ENCODE results near the gene TBL3. TPM values are rescaled to one million over a fixed set of nuclear protein-coding genes. Genes with fewer than 3 reads are reported as not detected.
A peak's percentile ranks its signal among the peaks of the same experiment; 100 is the strongest.

Gene TBL3
- total RNA-seq: 31.9 and 32.2 TPM in 2 replicates
- total RNA-seq (2013): 25.5 TPM
- 41.2 and 52.2 TPM in 2 replicates for polyA plus RNA-seq
- polyA minus RNA-seq: 50.1 and 57.7 TPM in 2 replicates

GRCh38 chr16:1971796-1972489 is at the start of gene TBL3:
TBL3 (plus strand) TSS chr16:1972053; CDS start chr16:1972165, 112 bp downstream.
- H3K4me2 ChIP-seq (replicated peaks; ENCODE audit: low read depth, low read length, poor library complexity, severe bottlenecking): peak within 1 kb of the TSS; percentile 97
- H3K4me3 ChIP-seq (ENCODE audit: control extremely low read depth in 1 of 5, extremely low read depth in 1 of 5, insufficient read depth in 1 of 5, low read depth in 2 of 5, low read length in 4 of 5): peak within 1 kb of the TSS; percentile 86 to 91 (median 87)
- peaks cover 0 to 28% of the 10 kb centered on the region in 2 experiments for H3K36me3 ChIP-seq (replicated peaks in 1 of 2; ENCODE audit: control extremely low read depth in 1 of 2, control insufficient read depth in 1 of 2, extremely low read depth in 1 of 2, insufficient read depth in 2 of 2, low read length in 1 of 2)
- intact Hi-C loops (cut with micrococcal nuclease): loop anchor here (1.0 to 5.0 kb wide), 5 partner anchors 8 to 265 kb away; partner anchors contain the start of genes MAPK8IP3, NDUFB10 and RPS2
- Mint-ChIP-seq H3K4me1 (peaks cover 21% of the 10 kb centered on the region), H3K9me3 (ENCODE audit: insufficient read depth) (no peaks in the 10 kb centered on the region), H3K27me3 (no peaks in the 10 kb centered on the region), H3K27ac (peak within 1 kb of the TSS; percentile 98), H3K4me3 (peak within 1 kb of the TSS; percentile 96)
- H2AFZ ChIP-seq (ENCODE audit: insufficient read depth, low read depth, low read length, poor library complexity, severe bottlenecking): peak within 1 kb of the TSS; percentile 93
- peaks cover 0 to 12% (median 1%) of the 10 kb centered on the region in 4 experiments for H3K27me3 ChIP-seq (replicated peaks in 1 of 4; ENCODE audit: control extremely low read depth in 1 of 4, control insufficient read depth in 3 of 4, insufficient read depth in 4 of 4, low read length in 3 of 4)
- TF ChIP-seq EZH2 (IDR thresholded peaks at IDR 0.05; ENCODE audit: borderline replicate concordance, insufficient read depth, low read depth, low read length, poor library complexity, severe bottlenecking): no peak
- peaks cover 40% of the 10 kb centered on the region for H3K79me2 ChIP-seq (ENCODE audit: control insufficient read depth, insufficient read depth, low read length)
- WGBS (ENCODE audit: insufficient coverage): under 1% methylated on average over 75 of the region's 78 CpGs
- CTCF ChIA-PET: interaction anchor here (0.6 to 2.1 kb wide), 4 partner anchors 9 to 468 kb away, joined by 3 to 7 read pairs (median 4); partner anchors contain the start of gene GFER
- H4K20me1 ChIP-seq (ENCODE audit: control insufficient read depth, insufficient read depth, low read length, poor library complexity, severe bottlenecking): peaks cover 45% of the 10 kb centered on the region
- DNase-seq: peak; percentile 98
- ATAC-seq (ENCODE audit: low read depth): peak; percentile 98
- POLR2A ChIA-PET: interaction anchor here (0.7 to 1.8 kb wide), 7 partner anchors 10 to 267 kb away, joined by 3 to 15 read pairs (median 5); partner anchors contain the start of genes FAHD1, GFER, HAGH and NDUFB10
- peaks cover 0 to 3% (median 0%) of the 10 kb centered on the region in 3 donors for H3K9me3 ChIP-seq (ENCODE audit: control extremely low read depth in 1 of 3, control insufficient read depth in 2 of 3, insufficient read depth in 1 of 3, low read length in 2 of 3)
- H3K27ac ChIP-seq (ENCODE audit: low read length in 2 of 2): peak within 1 kb of the TSS; percentile 82 to 85
- peaks cover 9 to 19% of the 10 kb centered on the region in 2 donors for H3K4me1 ChIP-seq (ENCODE audit: control insufficient read depth in 2 of 2, insufficient read depth in 2 of 2, low read length in 2 of 2)
- peak within 1 kb of the TSS; percentile 84 for H3K9ac ChIP-seq (ENCODE audit: low read length)

- H3K27me3 Mint-ChIP-seq: peaks cover 32% of the 10 kb centered on the region
- POLR2A ChIA-PET: no interaction called here
These were observed 49.5 kb upstream of the TBL3 start for GRCh38 chr16:1922357-1922756.

More at GRCh38 chr16:1922357-1922756, 49.5 kb upstream of the TBL3 start:
- H3K4me3 Mint-ChIP-seq: no peak overlapping the region
- TF ChIP-seq, protein P1, sequence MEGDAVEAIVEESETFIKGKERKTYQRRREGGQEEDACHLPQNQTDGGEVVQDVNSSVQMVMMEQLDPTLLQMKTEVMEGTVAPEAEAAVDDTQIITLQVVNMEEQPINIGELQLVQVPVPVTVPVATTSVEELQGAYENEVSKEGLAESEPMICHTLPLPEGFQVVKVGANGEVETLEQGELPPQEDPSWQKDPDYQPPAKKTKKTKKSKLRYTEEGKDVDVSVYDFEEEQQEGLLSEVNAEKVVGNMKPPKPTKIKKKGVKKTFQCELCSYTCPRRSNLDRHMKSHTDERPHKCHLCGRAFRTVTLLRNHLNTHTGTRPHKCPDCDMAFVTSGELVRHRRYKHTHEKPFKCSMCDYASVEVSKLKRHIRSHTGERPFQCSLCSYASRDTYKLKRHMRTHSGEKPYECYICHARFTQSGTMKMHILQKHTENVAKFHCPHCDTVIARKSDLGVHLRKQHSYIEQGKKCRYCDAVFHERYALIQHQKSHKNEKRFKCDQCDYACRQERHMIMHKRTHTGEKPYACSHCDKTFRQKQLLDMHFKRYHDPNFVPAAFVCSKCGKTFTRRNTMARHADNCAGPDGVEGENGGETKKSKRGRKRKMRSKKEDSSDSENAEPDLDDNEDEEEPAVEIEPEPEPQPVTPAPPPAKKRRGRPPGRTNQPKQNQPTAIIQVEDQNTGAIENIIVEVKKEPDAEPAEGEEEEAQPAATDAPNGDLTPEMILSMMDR (IDR thresholded peaks at IDR 0.05): no peak
- no peak for TF ChIP-seq EZH2 (IDR thresholded peaks at IDR 0.05; ENCODE audit: borderline replicate concordance, insufficient read depth, low read depth, low read length, poor library complexity, severe bottlenecking)
- H3K27ac ChIP-seq (ENCODE audit: low read length in 2 of 2): no peak overlapping the region
- no peak overlapping the region for H3K9ac ChIP-seq (ENCODE audit: low read length)
- peaks cover 4 to 5% of the 10 kb centered on the region in 2 donors for H3K4me1 ChIP-seq (ENCODE audit: control insufficient read depth in 2 of 2, insufficient read depth in 2 of 2, low read length in 2 of 2)
- H3K4me1 Mint-ChIP-seq: peaks cover 4% of the 10 kb centered on the region
- H3K4me2 ChIP-seq (replicated peaks; ENCODE audit: low read depth, low read length, poor library complexity, severe bottlenecking): no peak overlapping the region
- H3K36me3 ChIP-seq (replicated peaks in 1 of 2; ENCODE audit: control extremely low read depth in 1 of 2, control insufficient read depth in 1 of 2, extremely low read depth in 1 of 2, insufficient read depth in 2 of 2, low read length in 1 of 2): no peaks in the 10 kb centered on the region
- ATAC-seq (ENCODE audit: low read depth) (no peak), DNase-seq (no peak)
- H3K4me3 ChIP-seq (ENCODE audit: control extremely low read depth in 1 of 5, extremely low read depth in 1 of 5, insufficient read depth in 1 of 5, low read depth in 2 of 5, low read length in 4 of 5): no peak overlapping the region
- peaks cover 0 to 67% (median 21%) of the 10 kb centered on the region in 4 experiments for H3K27me3 ChIP-seq (replicated peaks in 1 of 4; ENCODE audit: control extremely low read depth in 1 of 4, control insufficient read depth in 3 of 4, insufficient read depth in 4 of 4, low read length in 3 of 4)
- no peaks in the 10 kb centered on the region for H3K9me3 Mint-ChIP-seq (ENCODE audit: insufficient read depth)
- no peak overlapping the region for H3K27ac Mint-ChIP-seq
- 83% methylated on average over 3 of the region's 8 CpGs for WGBS (ENCODE audit: insufficient coverage)
- intact Hi-C loops (cut with micrococcal nuclease): no loop called here
- H3K9me3 ChIP-seq (ENCODE audit: control extremely low read depth in 1 of 3, control insufficient read depth in 2 of 3, insufficient read depth in 1 of 3, low read length in 2 of 3): peaks cover 0 to 6% (median 0%) of the 10 kb centered on the region in 3 donors
- CTCF ChIA-PET: no interaction called here
- no peak overlapping the region for H2AFZ ChIP-seq (ENCODE audit: insufficient read depth, low read depth, low read length, poor library complexity, severe bottlenecking)
- no peaks in the 10 kb centered on the region for H3K79me2 ChIP-seq (ENCODE audit: control insufficient read depth, insufficient read depth, low read length)
- H4K20me1 ChIP-seq (ENCODE audit: control insufficient read depth, insufficient read depth, low read length, poor library complexity, severe bottlenecking): no peaks in the 10 kb centered on the region
